GM12878 (cell line): Measurements from ENCODE around the gene YTHDC1. TPM values are rescaled to one million over a fixed set of nuclear protein-coding genes. Genes with fewer than 3 reads are reported as not detected.

ENCODE experiments used
- ATAC-seq: fragments of 200-7000 bp; cut with Tn5 transposase; 3 replicates; pipeline ENCODE4 v1.9.1; 2020; ENCODE audit warnings: mild to moderate bottlenecking, moderate library complexity
- BruUV-seq: library from RNA; stranded (reverse); fragments of 400-500 nt; replicated peaks from 2 replicates; lab custom pipeline; 2021; lab: Mats Ljungman, UMichigan
- CTCF ChIA-PET: fragments of 300-600 bp; sonication (Branson Sonifier 250); formaldehyde crosslinking; extraction: SDS; loops from one replicate; lab custom pipeline; 2021; ENCODE audit warnings: inconsistent platforms; lab: Yijun Ruan, JAX
- POLR2A ChIA-PET: fragments of 350-600 bp; formaldehyde crosslinking; extraction: SDS; loops from one replicate; lab custom pipeline; 2021; ENCODE audit warnings: inconsistent platforms; lab: Charles Lee
- RAD21 ChIA-PET: fragments of 300-600 bp; sonication (Branson Sonifier 250); formaldehyde crosslinking; loops from one replicate; lab custom pipeline; 2023; ENCODE audit warnings: antibody characterized with exemption; ENCODE audit not compliant: unreplicated experiment; lab: Charles Lee
- SMC1A ChIA-PET: fragments of 300-600 bp; sonication (Branson Sonifier 250); formaldehyde crosslinking; loops from one replicate; lab custom pipeline; 2023; ENCODE audit not compliant: unreplicated experiment, uncharacterized antibody; lab: Charles Lee
- DNase-seq: peaks from one replicate; pipeline ENCODE4 v3.0.0-alpha.2; 2011; ENCODE audit warnings: low read depth, low spot score
- FAIRE-seq: peaks from 3 replicates; lab custom pipeline; 2011; peaks lifted over from hg19 to GRCh38; lab: Jason Lieb, UNC
- H2AFZ ChIP-seq: 2 replicates; pipeline ENCODE4 v1.6.0; 2011; ENCODE audit warnings: low read depth, low read length, control low read depth; ENCODE audit not compliant: control insufficient read depth
- H3K27ac ChIP-seq: 2 replicates; pipeline ENCODE4 v1.5.1; 2011; ENCODE audit warnings: control low read depth; ENCODE audit not compliant: control insufficient read depth, insufficient read depth
- H3K27me3 ChIP-seq, 2 experiments: replicated peaks in 1 of 2; 2 replicates each; pipeline versions ENCODE4 v1.6.0 to v1.6.1; 2011; ENCODE audit warnings: low read length in 1 of 2; ENCODE audit not compliant: control insufficient read depth in 2 of 2, insufficient read depth in 2 of 2
- H3K36me3 ChIP-seq, 2 experiments: 2 replicates each; pipeline ENCODE4 v1.5.1; 2011; ENCODE audit warnings: low read length in 1 of 2; ENCODE audit not compliant: control insufficient read depth in 2 of 2, insufficient read depth in 2 of 2
- H3K4me1 ChIP-seq: 2 replicates; pipeline ENCODE4 v1.6.1; 2011; ENCODE audit warnings: mild to moderate bottlenecking, low read length, moderate library complexity, mixed read lengths; ENCODE audit not compliant: control insufficient read depth, insufficient read depth
- H3K4me2 ChIP-seq: 2 replicates; pipeline ENCODE4 v1.6.0; 2011; ENCODE audit warnings: control low read depth; ENCODE audit not compliant: control insufficient read depth, insufficient read depth
- H3K4me3 ChIP-seq: fragments of 200-600 bp; sonication (generic); 2 replicates; pipeline ENCODE4 v1.5.1; 2016
- H3K79me2 ChIP-seq: 2 replicates; pipeline ENCODE4 v1.6.0; 2011; ENCODE audit warnings: low read length; ENCODE audit not compliant: control insufficient read depth, insufficient read depth
- H3K9ac ChIP-seq: 2 replicates; pipeline ENCODE4 v1.8.0; 2011; ENCODE audit warnings: low read length, control low read depth, mixed read lengths; ENCODE audit not compliant: control insufficient read depth, insufficient read depth
- H3K9me3 ChIP-seq: replicated peaks from 3 replicates; pipeline ENCODE4 v1.5.1; 2011; ENCODE audit warnings: mild to moderate bottlenecking, low read length; ENCODE audit not compliant: control insufficient read depth, insufficient read depth
- H4K20me1 ChIP-seq: 2 replicates; pipeline ENCODE4 v1.6.0; 2011; ENCODE audit not compliant: control insufficient read depth, insufficient read depth
- CHD1 ChIP-seq: IDR thresholded peaks from 2 replicates; pipeline ENCODE4 v1.6.1; 2012; ENCODE audit warnings: low read depth, low read length, improper control_type of control experiment
- EP300 ChIP-seq, 2 experiments: fragments of 150-350 bp in 1 of 2; IDR thresholded peaks; 2 replicates each; pipeline ENCODE4 v1.6.1; 2011 to 2012; ENCODE audit warnings: low read depth in 2 of 2, low read length in 2 of 2, borderline replicate concordance in 1 of 2, improper control_type of control experiment in 1 of 2, inconsistent platforms in 1 of 2; ENCODE audit not compliant: control insufficient read depth in 1 of 2
- GABPA ChIP-seq: IDR thresholded peaks from 2 replicates; pipeline ENCODE4 v1.6.1; 2014; ENCODE audit warnings: antibody characterized with exemption, low read depth, mild to moderate bottlenecking, inconsistent platforms
- HDAC2 ChIP-seq: fragments of 200-600 bp; sonication (generic); IDR thresholded peaks from 2 replicates; pipeline ENCODE4 v1.6.1; 2017
- NFXL1 ChIP-seq: fragments of 450-650 bp; IDR thresholded peaks from 2 replicates; pipeline ENCODE4 v1.6.1; 2017; ENCODE audit warnings: antibody characterized with exemption, mild to moderate bottlenecking, borderline replicate concordance
- SREBF2 ChIP-seq: IDR thresholded peaks from 2 replicates; pipeline ENCODE4 v1.6.1; 2012; ENCODE audit warnings: mild to moderate bottlenecking, low read length
- WGBS: methylation state at CpG from one replicate; pipeline ENCODE4 v1.1.6; 2016; ENCODE audit warnings: low lambda C conversion rate; ENCODE audit not compliant: insufficient replicate concordance, insufficient coverage; ENCODE audit errors: missing lambda C conversion rate; 5-methylcytosine and 5-hydroxymethylcytosine counted together
- in situ Hi-C: fragments of 300-500 bp; cut with MboI; formaldehyde crosslinking; loops from 9 replicates; pipeline ENCODE4 v1.14.3; 2018; ENCODE audit warnings: mixed read lengths
- intact Hi-C: fragments of 100-400 bp; cut with micrococcal nuclease; formaldehyde crosslinking; loops from one replicate; pipeline ENCODE4 v1.14.2; 2022; ENCODE audit not compliant: unreplicated experiment
- polyA plus RNA-seq, 11 experiments: library from polyadenylated mRNA; depleted of rRNA in 4 of 11; unstranded in 6 of 11; stranded (reverse) in 5 of 11; fragments of >200 nt; fragmentation: Nextera tagmentation in 4 of 11; fragmentation: Illumina TruSeq in 1 of 11; extraction: Ambion mirVana in 4 of 11; extraction: Trizol in 1 of 11; gene quantifications; 1 replicate in 1 of 11; 2 replicates in 10 of 11; pipeline versions ENCODE4 v1.2.1 to v1.2.3, GENCODE V29; 2011 to 2016; ENCODE audit warnings: inconsistent platforms in 2 of 11, missing spikeins in 2 of 11, low read depth in 1 of 11
- total RNA-seq, 4 experiments: library from RNA; depleted of rRNA in 3 of 4; stranded (reverse); fragments of >200 nt in 3 of 4; fragmentation: Illumina TruSeq in 1 of 4; extraction: Trizol in 1 of 4; gene quantifications; 2 replicates each; pipeline versions ENCODE4 v1.2.1 to v1.2.3, GENCODE V29; 2013 to 2021
- TF ChIP-seq, protein P1 (sequence below): IDR thresholded peaks from 2 replicates; pipeline ENCODE4 v1.6.1; 2011; ENCODE audit warnings: low read depth, mild to moderate bottlenecking, low read length, moderate library complexity, borderline replicate concordance; ENCODE audit errors: extremely low read depth
- TF ChIP-seq, protein P2 (sequence below): fragments of 450-650 bp; formaldehyde crosslinking; IDR thresholded peaks from 2 replicates; pipeline ENCODE4 v1.5.0; 2022; ENCODE audit warnings: mild to moderate bottlenecking, missing genetic modification characterization

The YTHDC1 gene
- total and polyA plus RNA-seq, 10 of the 15 experiments (the other 5 are each of a cell fraction or from before 2014, with no cell fraction given), result 18.7 to 83.2 (median 47.5) TPM

DNA sequence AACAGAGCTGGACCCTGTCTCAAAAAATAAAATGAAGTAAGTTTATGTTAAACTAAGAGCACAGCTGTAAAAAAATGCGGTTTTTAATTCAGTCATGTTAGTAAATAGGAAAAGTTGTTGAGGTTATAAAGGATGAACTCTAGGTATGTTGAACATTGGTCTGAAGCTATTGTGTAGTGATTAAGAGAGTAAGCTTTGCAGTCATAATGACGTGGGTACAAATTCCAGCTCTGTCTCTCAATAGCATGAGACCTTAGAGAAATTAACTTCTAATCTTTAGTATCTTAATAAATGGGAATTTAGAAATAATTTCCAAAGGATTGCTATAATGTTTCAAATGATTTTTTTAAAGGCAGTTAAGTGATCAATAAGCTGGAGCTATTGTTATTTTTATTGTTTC, 2.9 kb upstream of the YTHDC1 start:
- FAIRE-seq, result no peak
- RAD21 ChIA-PET, result interaction anchor here (0.6 kb wide), 1 partner anchor 802 kb away, joined by 3 read pairs; no protein-coding TSS in a partner anchor

More for the DNA sequence above, 2.9 kb upstream of the YTHDC1 start:
- H2AFZ ChIP-seq, result no peak overlapping the region
- H3K4me1 ChIP-seq, result no peaks in the 10 kb centered on the region
- H3K9ac ChIP-seq, result no peak overlapping the region
- DNase-seq, result no peak
- no peak overlapping the region for H3K27ac ChIP-seq
- ChIA-PET SMC1A (interaction anchor here (3.5 kb wide), 1 partner anchor 10 kb away, joined by 12 read pairs; no protein-coding TSS in a partner anchor), POLR2A (interaction anchor here (0.7 kb wide), 1 partner anchor 666 kb away, joined by 3 read pairs; no protein-coding TSS in a partner anchor), CTCF (interaction anchor here (1.5 kb wide), 1 partner anchor 80 kb away, joined by 7 read pairs; no protein-coding TSS in a partner anchor)
- H3K9me3 ChIP-seq, result no peaks in the 10 kb centered on the region; the same call in 2 of the 3 replicates
- no peak overlapping the region for H3K4me2 ChIP-seq
- H3K36me3 ChIP-seq, result no peaks in the 10 kb centered on the region
- WGBS, result 32% methylated on average over 2 of the region's 2 CpGs
- peaks cover 21% of the 10 kb centered on the region for H3K79me2 ChIP-seq
- ATAC-seq, result no peak
- H3K27me3 ChIP-seq, result no peaks in the 10 kb centered on the region
- in situ Hi-C loops (no loop called here), intact Hi-C loops (no loop called here)
- TF ChIP-seq EP300 (IDR thresholded peaks at IDR 0.05; ENCODE audit: borderline replicate concordance in 1 of 2, control insufficient read depth in 1 of 2, low read depth in 2 of 2, low read length in 2 of 2) (no peak), CHD1 (no peak), GABPA (no peak), SREBF2 (no peak), NFXL1 (no peak), HDAC2 (no peak)
- TF ChIP-seq, protein P1, sequence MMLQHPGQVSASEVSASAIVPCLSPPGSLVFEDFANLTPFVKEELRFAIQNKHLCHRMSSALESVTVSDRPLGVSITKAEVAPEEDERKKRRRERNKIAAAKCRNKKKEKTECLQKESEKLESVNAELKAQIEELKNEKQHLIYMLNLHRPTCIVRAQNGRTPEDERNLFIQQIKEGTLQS, result no peak
- TF ChIP-seq, protein P2, sequence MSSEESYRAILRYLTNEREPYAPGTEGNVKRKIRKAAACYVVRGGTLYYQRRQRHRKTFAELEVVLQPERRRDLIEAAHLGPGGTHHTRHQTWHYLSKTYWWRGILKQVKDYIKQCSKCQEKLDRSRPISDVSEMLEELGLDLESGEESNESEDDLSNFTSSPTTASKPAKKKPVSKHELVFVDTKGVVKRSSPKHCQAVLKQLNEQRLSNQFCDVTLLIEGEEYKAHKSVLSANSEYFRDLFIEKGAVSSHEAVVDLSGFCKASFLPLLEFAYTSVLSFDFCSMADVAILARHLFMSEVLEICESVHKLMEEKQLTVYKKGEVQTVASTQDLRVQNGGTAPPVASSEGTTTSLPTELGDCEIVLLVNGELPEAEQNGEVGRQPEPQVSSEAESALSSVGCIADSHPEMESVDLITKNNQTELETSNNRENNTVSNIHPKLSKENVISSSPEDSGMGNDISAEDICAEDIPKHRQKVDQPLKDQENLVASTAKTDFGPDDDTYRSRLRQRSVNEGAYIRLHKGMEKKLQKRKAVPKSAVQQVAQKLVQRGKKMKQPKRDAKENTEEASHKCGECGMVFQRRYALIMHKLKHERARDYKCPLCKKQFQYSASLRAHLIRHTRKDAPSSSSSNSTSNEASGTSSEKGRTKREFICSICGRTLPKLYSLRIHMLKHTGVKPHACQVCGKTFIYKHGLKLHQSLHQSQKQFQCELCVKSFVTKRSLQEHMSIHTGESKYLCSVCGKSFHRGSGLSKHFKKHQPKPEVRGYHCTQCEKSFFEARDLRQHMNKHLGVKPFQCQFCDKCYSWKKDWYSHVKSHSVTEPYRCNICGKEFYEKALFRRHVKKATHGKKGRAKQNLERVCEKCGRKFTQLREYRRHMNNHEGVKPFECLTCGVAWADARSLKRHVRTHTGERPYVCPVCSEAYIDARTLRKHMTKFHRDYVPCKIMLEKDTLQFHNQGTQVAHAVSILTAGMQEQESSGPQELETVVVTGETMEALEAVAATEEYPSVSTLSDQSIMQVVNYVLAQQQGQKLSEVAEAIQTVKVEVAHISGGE (CRISPR knock-in tag), result no peak
- H4K20me1 ChIP-seq, result no peaks in the 10 kb centered on the region
- no TSS peak for BruUV-seq
- H3K4me3 ChIP-seq, result no peak overlapping the region
